NCI-H524 (cell line): Measurements from ENCODE around the gene SKAP1.
A peak's percentile ranks its signal among the peaks of the same experiment; 100 is the strongest.

Experiments used
- DNase-seq, 2 experiments: peaks; one replicate each; lab custom pipeline; 2025; lab: John Stamatoyannopoulos, UW

The SKAP1 gene

GRCh38 chr17:48174833-48175523, 255.0 kb downstream of the SKAP1 start:
- peak; percentile 21 to 47 for DNase-seq

- DNase-seq: no peak
Measured at GRCh38 chr17:48173191-48173984, 256.6 kb downstream of the SKAP1 start.

GRCh38 chr17:48169926-48170325, 260.1 kb downstream of the SKAP1 start:
- no peak for DNase-seq

- DNase-seq: no peak
Measured at GRCh38 chr17:48163809-48164208, 266.2 kb downstream of the SKAP1 start.

GRCh38 chr17:48162946-48163506, 267.0 kb downstream of the SKAP1 start:
- DNase-seq: no peak

- DNase-seq: no peak
Measured at GRCh38 chr17:48162306-48162934, 267.6 kb downstream of the SKAP1 start.

GRCh38 chr17:48161127-48161905, 268.7 kb downstream of the SKAP1 start:
- no peak for DNase-seq

- DNase-seq: no peak
Measured at GRCh38 chr17:48160177-48161081, 269.6 kb downstream of the SKAP1 start.

GRCh38 chr17:48159232-48159631, 270.8 kb downstream of the SKAP1 start:
- DNase-seq: peak in 1 of 2 experiments; percentile 17

GRCh38 chr17:48155889-48156611, 274.0 kb downstream of the SKAP1 start:
- peak in 1 of 2 experiments; percentile 65 for DNase-seq

GRCh38 chr17:48153691-48154358, 276.2 kb downstream of the SKAP1 start:
- peak; percentile 42 to 53 for DNase-seq

- DNase-seq: peak in 1 of 2 experiments; percentile 46
Measured at GRCh38 chr17:48152289-48152688, 277.7 kb downstream of the SKAP1 start.

GRCh38 chr17:48151220-48151619, 278.8 kb downstream of the SKAP1 start:
- DNase-seq: peak in 1 of 2 experiments; percentile 22

GRCh38 chr17:48150597-48151001, 279.4 kb downstream of the SKAP1 start:
- peak; percentile 9 to 28 for DNase-seq

- DNase-seq: no peak
Measured at GRCh38 chr17:48149787-48150463, 280.1 kb downstream of the SKAP1 start.

GRCh38 chr17:48148854-48149786, 280.9 kb downstream of the SKAP1 start:
- DNase-seq: peak; percentile 85 to 94

GRCh38 chr17:48148029-48148770, 281.8 kb downstream of the SKAP1 start:
- DNase-seq: peak; percentile 85 to 89
